Measurements from ENCODE around the gene ETV3L. TPM values are rescaled to one million over a fixed set of nuclear protein-coding genes. Genes with fewer than 3 reads are reported as not detected.

ETV3L gene
- total RNA-seq, 4 donors from 2014 or later = not detected

- Histone ChIP-seq H3K36me3 (no peaks in the 10 kb centered on the region), H3K9me3 (no peaks in the 10 kb centered on the region), H3K4me3 (no peak overlapping the region), H3K27ac (no peak overlapping the region), H3K27me3 (peaks cover 0 to 4% (median 0%) of the 10 kb centered on the region in 4 donors), H3K4me1 (peaks cover 21 to 38% (median 25%) of the 10 kb centered on the region in 3 donors)
- WGBS, 2 donors = 17 to 38% methylated on average over 2 of the region's 2 CpGs
- TF ChIP-seq CTCF (IDR thresholded peaks at IDR 0.05) (no peak), POLR2A (IDR thresholded peaks at IDR 0.05) (no peak)
- intact Hi-C loops (cut with DNase I) = no loop called here
- no peak for DNase-seq
Measured at GRCh38 chr1:157047062-157047410, 52.6 kb downstream of the ETV3L start.

GRCh38 chr1:157045250-157046218 lies 54.1 kb downstream of the ETV3L start, which contains the start of gene ARHGEF11:
Gene ARHGEF11, minus strand, starts transcription at chr1:157045742. Its CDS starts 1,412 bp downstream, at chr1:157044330.
- no peaks in the 10 kb centered on the region for H3K9me3 ChIP-seq
- peak within 1 kb of the TSS; percentile 66 to 81 (median 75) for H3K4me3 ChIP-seq
- H3K27me3 ChIP-seq = peaks cover 0 to 4% (median 0%) of the 10 kb centered on the region in 4 donors
- H3K36me3 ChIP-seq = no peaks in the 10 kb centered on the region
- DNase-seq = no peak
- TF ChIP-seq POLR2A (IDR thresholded peaks at IDR 0.05) (peak in 1 of 4 donors; percentile 67), CTCF (IDR thresholded peaks at IDR 0.05) (peak in 1 of 6 experiments; percentile 4)
- H3K4me1 ChIP-seq = peaks cover 21 to 53% (median 32%) of the 10 kb centered on the region in 3 donors
- peak within 1 kb of the TSS; percentile 83 to 96 (median 88) for H3K27ac ChIP-seq
- intact Hi-C loops (cut with DNase I) = no loop called here
- whole genome bisulfite sequencing, 2 donors = 0% methylated on average over 28 to 29 of the region's 120 CpGs

- H3K4me1 ChIP-seq = peaks cover 21 to 61% (median 32%) of the 10 kb centered on the region in 3 donors
- H3K27ac ChIP-seq = peak overlapping the region in 1 of 4 donors; percentile 87
- peaks cover 0 to 4% (median 0%) of the 10 kb centered on the region in 4 donors for H3K27me3 ChIP-seq
- no peaks in the 10 kb centered on the region for H3K9me3 ChIP-seq
- intact Hi-C loops (cut with DNase I) = no loop called here
- peak overlapping the region in 3 of 4 donors; percentile 66 to 81 (median 78) for H3K4me3 ChIP-seq
- no peak for DNase-seq
- no peaks in the 10 kb centered on the region for H3K36me3 ChIP-seq
- TF ChIP-seq POLR2A (IDR thresholded peaks at IDR 0.05) = no peak
- TF ChIP-seq CTCF (IDR thresholded peaks at IDR 0.05) = no peak
- WGBS, 2 donors = 29 to 39% methylated on average over 4 to 5 of the region's 6 CpGs
Measured at GRCh38 chr1:157044326-157044725, 55.3 kb downstream of the ETV3L start.

- no CpG with 5 or more reads among the region's 2 CpGs for WGBS, 2 donors
- H3K36me3 ChIP-seq = no peaks in the 10 kb centered on the region
- intact Hi-C loops (cut with DNase I) = no loop called here
- TF ChIP-seq POLR2A (IDR thresholded peaks at IDR 0.05) (no peak), CTCF (IDR thresholded peaks at IDR 0.05) (no peak)
- peaks cover 21 to 65% (median 32%) of the 10 kb centered on the region in 3 donors for H3K4me1 ChIP-seq
- DNase-seq = no peak
- peak overlapping the region in 3 of 4 donors; percentile 66 to 81 (median 78) for H3K4me3 ChIP-seq
- H3K27me3 ChIP-seq = peaks cover 0 to 4% (median 0%) of the 10 kb centered on the region in 4 donors
- H3K9me3 ChIP-seq = no peaks in the 10 kb centered on the region
- H3K27ac ChIP-seq = no peak overlapping the region
Measured at GRCh38 chr1:157043685-157044084, 55.9 kb downstream of the ETV3L start.

- Histone ChIP-seq H3K27me3 (peaks cover 0 to 4% (median 0%) of the 10 kb centered on the region in 4 donors), H3K27ac (no peak overlapping the region), H3K36me3 (no peaks in the 10 kb centered on the region), H3K9me3 (no peaks in the 10 kb centered on the region), H3K4me3 (peak overlapping the region in 3 of 4 donors; percentile 66 to 81 (median 78)), H3K4me1 (peaks cover 21 to 65% (median 32%) of the 10 kb centered on the region in 3 donors)
- no peak for TF ChIP-seq CTCF (IDR thresholded peaks at IDR 0.05)
- TF ChIP-seq POLR2A (IDR thresholded peaks at IDR 0.05) = no peak
- no peak for DNase-seq
- WGBS, 2 donors = 56 to 58% methylated on average over 2 of the region's 2 CpGs
- intact Hi-C loops (cut with DNase I) = no loop called here
Measured at GRCh38 chr1:157042846-157043245, 56.8 kb downstream of the ETV3L start.
